Posterior vena cava (tissue), 2 donors: ENCODE results near the gene RNF208. TPM values are rescaled to one million over a fixed set of nuclear protein-coding genes. Genes with fewer than 3 reads are reported as not detected.

Source experiments
- DNase-seq: peaks from one replicate; pipeline ENCODE4 v3.0.0-alpha.2; 2020; ENCODE audit warnings: low spot score
- intact Hi-C, 2 donors: fragments of 100-400 bp; cut with DNase I; formaldehyde crosslinking; loops; one replicate each; pipeline versions ENCODE4 v1.14.1 to v1.14.2; 2022 to 2023
- total RNA-seq, 2 donors: library from RNA; stranded (reverse); fragmentation: NEBNext Ultra II Directional; extraction: Animal tissue kit (Norgen Biotek cat#: 25700); gene quantifications; one replicate each; pipeline ENCODE4 v1.2.1, GENCODE V29; 2021
- donor health status: DM: yes; HTN: yes; CAD: no.
- donor health status: DM: yes; HTN: yes; CAD: no.

The RNF208 gene
- total RNA-seq, 2 donors from 2014 or later = 2.3 to 2.7 TPM

GRCh38 chr9:137171149-137171900 lies 50.7 kb downstream of the RNF208 start:
- intact Hi-C loops = no loop called here
- no peak for DNase-seq

GRCh38 chr9:137170486-137171148 lies 51.4 kb downstream of the RNF208 start:
- DNase-seq = no peak
- intact Hi-C loops = no loop called here

Other genes with a start within 250 kb of the RNF208 start
- gene PTGDS, start 244.7 kb downstream of the RNF208 start, total RNA-seq = 100 to 1,000 TPM; 475 to 547 TPM
- 1 to 10 TPM; 2.0 to 2.4 TPM for gene LCNL1, start 239.2 kb downstream of the RNF208 start, total RNA-seq
- 10 to 100 TPM; 23.1 to 25.4 TPM for gene PAXX, start 229.8 kb downstream of the RNF208 start, total RNA-seq
- gene CLIC3, start 225.7 kb downstream of the RNF208 start, total RNA-seq = 1 to 10 TPM; 1.9 to 3.8 TPM
- gene ABCA2, start 194.0 kb downstream of the RNF208 start, total RNA-seq = 10 to 100 TPM; 30.8 to 32.8 TPM
- under 1 TPM; 0.24 to 0.32 TPM for gene FUT7, start 190.2 kb downstream of the RNF208 start, total RNA-seq
- 100 to 1,000 TPM; 129 to 133 TPM for gene NPDC1, start 176.1 kb downstream of the RNF208 start, total RNA-seq
- gene ENTPD2, start 168.2 kb downstream of the RNF208 start, total RNA-seq = 1 to 10 TPM in 1 of 2 donors, under 1 TPM in 1; 0.48 to 1.2 TPM
- under 1 TPM; 0.33 to 0.42 TPM for gene SAPCD2, start 151.7 kb downstream of the RNF208 start, total RNA-seq
- 10 to 100 TPM; 15.2 to 20.5 TPM for gene UAP1L1, start 144.7 kb downstream of the RNF208 start, total RNA-seq
- gene MAN1B1, start 135.3 kb downstream of the RNF208 start, total RNA-seq = 10 to 100 TPM; 32.0 to 44.3 TPM
- gene DPP7, start 107.5 kb downstream of the RNF208 start, total RNA-seq = 100 to 1,000 TPM; 108 to 128 TPM
- not detected for gene GRIN1, start 83.1 kb downstream of the RNF208 start, total RNA-seq
- not detected for gene LRRC26, start 52.2 kb downstream of the RNF208 start, total RNA-seq
- gene TMEM210, start 50.2 kb downstream of the RNF208 start, total RNA-seq = not detected
- gene ANAPC2, start 33.7 kb downstream of the RNF208 start, total RNA-seq = 10 to 100 TPM; 39.1 to 42.3 TPM
- 10 to 100 TPM; 40.4 to 44.6 TPM for gene SSNA1, start 33.6 kb downstream of the RNF208 start, total RNA-seq
- 1 to 10 TPM; 4.2 to 8.8 TPM for gene TPRN, start 21.5 kb downstream of the RNF208 start, total RNA-seq
- 10 to 100 TPM; 24.8 to 25.2 TPM for gene TMEM203, start 16.6 kb downstream of the RNF208 start, total RNA-seq
- 1 to 10 TPM; 6.7 to 8.1 TPM for gene NDOR1, start 16.5 kb downstream of the RNF208 start, total RNA-seq
- gene CYSRT1, start 2.9 kb upstream of the RNF208 start, total RNA-seq = under 1 TPM in 1 of 2 donors, not detected in 1; 0.32 TPM
- gene RNF224, start 5.3 kb upstream of the RNF208 start, total RNA-seq = not detected
- gene SLC34A3, start 8.7 kb upstream of the RNF208 start, total RNA-seq = not detected
- gene TUBB4B, start 19.0 kb upstream of the RNF208 start, total RNA-seq = 100 to 1,000 TPM; 178 to 185 TPM
- gene STPG3, start 29.0 kb upstream of the RNF208 start, total RNA-seq = not detected
- gene NELFB, start 33.1 kb upstream of the RNF208 start, total RNA-seq = 10 to 100 TPM; 33.3 to 36.7 TPM
- gene TOR4A, start 55.5 kb upstream of the RNF208 start, total RNA-seq = 1 to 10 TPM; 5.3 to 7.0 TPM
- 1 to 10 TPM; 5.6 to 9.0 TPM for gene NRARP, start 80.0 kb upstream of the RNF208 start, total RNA-seq
- 10 to 100 TPM; 13.9 to 14.6 TPM for gene EXD3, start 200.9 kb upstream of the RNF208 start, total RNA-seq
- gene NOXA1, start 201.2 kb upstream of the RNF208 start, total RNA-seq = 1 to 10 TPM; 2.0 to 2.7 TPM
- not detected for gene ENTPD8, start 219.1 kb upstream of the RNF208 start, total RNA-seq
- 10 to 100 TPM; 47.6 to 55.5 TPM for gene NSMF, start 237.1 kb upstream of the RNF208 start, total RNA-seq